Activated naive CD8-positive, alpha-beta T cell (primary cell): Measurements from ENCODE around the gene ENDOG.
"Not testable (repeated sequence)": the region's sequence is repeated elsewhere in the genome, so short reads cannot be mapped to it uniquely, and the experiment has no call there.

Experiments
- H3K27ac Mint-ChIP-seq: one replicate; pipeline ENCODE4 v1.8.0; 2021; ENCODE audit warnings: mixed read lengths
- H3K27me3 Mint-ChIP-seq: one replicate; pipeline ENCODE4 v1.8.0; 2021; ENCODE audit warnings: mixed read lengths
- H3K36me3 Mint-ChIP-seq: one replicate; pipeline ENCODE4 v1.8.0; 2021; ENCODE audit warnings: mixed read lengths
- H3K4me1 Mint-ChIP-seq: one replicate; pipeline ENCODE4 v1.8.0; 2021; ENCODE audit warnings: low read depth, mixed read lengths
- H3K4me3 Mint-ChIP-seq: one replicate; pipeline ENCODE4 v1.8.0; 2021; ENCODE audit warnings: mild to moderate bottlenecking, mixed read lengths
- H3K9me3 Mint-ChIP-seq: one replicate; pipeline ENCODE4 v1.8.0; 2021; ENCODE audit warnings: low read depth, mixed read lengths

Gene ENDOG

DNA sequence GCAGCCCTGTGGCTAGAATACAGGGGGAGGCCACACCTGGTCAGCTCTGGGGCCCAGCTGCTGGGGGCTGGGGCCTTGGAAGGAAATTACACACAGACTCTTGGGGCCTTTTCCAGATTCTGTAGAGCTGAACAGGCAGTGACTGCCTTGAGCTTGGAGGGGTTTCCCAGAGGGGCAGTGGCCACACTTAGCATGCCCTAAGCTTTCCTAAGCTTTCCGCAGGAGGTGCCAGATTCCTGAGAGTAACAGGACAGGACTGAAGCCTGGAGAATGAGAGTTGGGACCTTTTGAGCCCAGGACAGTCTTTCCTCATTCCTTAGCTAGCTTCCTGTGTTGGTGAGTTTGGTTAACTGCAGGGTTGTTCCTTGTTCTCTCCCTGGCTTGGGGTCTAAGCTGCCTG lies 29.9 kb upstream of the ENDOG start:
- Mint-ChIP-seq H3K9me3 (no peaks in the 10 kb centered on the region), H3K27me3 (no peaks in the 10 kb centered on the region), H3K27ac (no peak overlapping the region), H3K4me1 (peaks cover 22% of the 10 kb centered on the region), H3K4me3 (peak overlapping the region; percentile 93), H3K36me3 (no peaks in the 10 kb centered on the region)

DNA sequence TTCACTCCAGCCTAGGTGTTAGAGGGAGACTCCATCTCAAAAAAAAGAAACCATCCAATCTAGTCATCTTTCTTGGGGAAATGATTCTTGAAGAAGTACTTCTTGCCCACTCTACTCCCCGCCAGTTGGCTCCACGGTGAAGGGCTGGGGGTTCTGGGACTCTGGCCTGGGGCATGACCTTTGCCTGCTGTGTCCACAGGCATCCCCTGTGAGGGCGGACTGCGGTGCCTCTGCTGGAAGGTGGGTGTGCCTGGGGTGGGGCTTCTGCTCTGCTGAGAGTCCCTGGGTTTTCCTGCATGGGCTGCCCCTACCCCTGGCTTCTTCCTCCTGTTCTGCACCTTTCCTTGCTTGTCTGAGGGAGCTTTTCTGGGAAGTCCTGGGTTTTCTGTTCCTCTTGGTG lies 27.8 kb upstream of the ENDOG start:
- Mint-ChIP-seq H3K36me3 (no peaks in the 10 kb centered on the region), H3K27me3 (no peaks in the 10 kb centered on the region), H3K27ac (no peak overlapping the region), H3K4me1 (peaks cover 22% of the 10 kb centered on the region), H3K4me3 (no peak overlapping the region), H3K9me3 (no peaks in the 10 kb centered on the region)

DNA sequence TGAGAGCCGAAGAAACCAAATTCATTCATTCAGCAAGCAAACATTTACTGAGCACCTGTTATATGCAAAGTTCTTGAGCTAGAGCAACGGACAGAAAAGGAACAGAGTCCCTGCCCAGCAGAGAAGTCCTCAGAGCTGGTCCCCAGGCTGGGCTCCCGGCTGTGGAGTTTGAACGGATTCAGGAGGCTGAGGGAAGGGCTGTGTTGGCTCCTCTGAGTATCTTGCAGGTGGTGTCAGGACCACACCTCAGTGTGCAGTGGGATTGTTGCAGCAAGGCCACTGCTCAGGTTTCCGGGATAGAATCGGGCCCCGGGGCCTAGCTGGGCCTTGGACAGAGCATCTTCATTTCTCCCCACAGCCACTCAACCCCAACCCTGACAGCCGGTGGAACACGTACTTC lies 26.2 kb upstream of the ENDOG start:
- Mint-ChIP-seq H3K4me1 (peaks cover 19% of the 10 kb centered on the region), H3K36me3 (no peaks in the 10 kb centered on the region), H3K27me3 (no peaks in the 10 kb centered on the region), H3K4me3 (no peak overlapping the region), H3K9me3 (no peaks in the 10 kb centered on the region), H3K27ac (no peak overlapping the region)

DNA sequence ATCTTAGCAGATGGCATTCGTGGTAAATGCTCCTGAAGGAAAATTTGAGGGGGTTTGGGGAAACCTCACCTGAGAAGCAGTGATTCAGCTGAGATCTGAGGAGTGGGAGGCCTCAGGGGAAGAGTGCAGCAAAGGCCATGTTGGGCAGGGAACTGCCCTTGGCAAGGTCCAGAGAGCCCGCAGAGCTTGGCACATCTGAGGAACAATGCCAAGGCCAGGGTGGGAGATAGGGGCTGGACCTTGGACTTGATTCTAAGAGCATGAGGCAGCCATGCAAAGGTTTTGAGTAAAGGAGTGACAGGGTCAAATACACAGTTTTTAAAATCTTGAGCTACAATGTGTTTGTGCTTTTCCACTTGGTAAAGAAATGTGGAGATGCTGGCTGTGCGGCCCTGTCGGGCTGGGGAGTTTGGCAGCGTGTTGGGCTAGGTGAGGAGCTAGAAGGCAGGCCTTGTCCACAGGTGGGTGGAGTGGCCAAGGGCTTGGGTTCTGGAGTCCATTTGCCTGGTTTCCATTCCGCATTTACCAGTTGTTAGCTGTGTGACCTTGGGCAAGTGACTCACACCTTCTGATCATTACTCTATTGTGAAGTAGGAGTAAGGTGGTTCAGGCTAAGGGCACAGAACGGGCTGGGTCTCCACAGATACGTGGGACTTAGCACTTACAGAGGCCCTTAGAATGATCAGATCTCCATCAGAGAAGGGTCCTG lies 25.2 kb upstream of the ENDOG start:
- Mint-ChIP-seq H3K27ac (peak overlapping the region; percentile 50), H3K4me1 (peaks cover 16% of the 10 kb centered on the region), H3K27me3 (no peaks in the 10 kb centered on the region), H3K36me3 (peaks cover 1% of the 10 kb centered on the region), H3K4me3 (no peak overlapping the region), H3K9me3 (no peaks in the 10 kb centered on the region)

DNA sequence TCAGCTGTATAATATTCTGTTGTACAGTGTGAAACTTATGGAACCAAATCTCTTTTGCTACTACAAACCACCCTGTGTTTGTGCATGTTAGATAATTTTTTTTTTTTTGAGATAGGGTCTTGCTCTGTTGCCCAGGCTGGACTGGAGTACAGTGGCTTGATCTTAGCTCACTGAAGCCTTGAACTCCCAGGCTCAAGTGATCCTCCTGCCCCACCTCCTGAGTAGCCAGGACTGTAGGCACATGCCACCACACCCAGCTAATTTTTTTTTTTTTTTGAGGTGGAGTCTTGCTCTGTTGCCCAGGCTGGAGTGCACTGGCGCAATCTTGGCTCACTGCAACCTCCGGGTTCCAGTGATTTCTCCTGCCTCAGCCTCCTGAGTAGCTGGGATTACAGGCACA lies 23.3 kb upstream of the ENDOG start:
- H3K4me1 Mint-ChIP-seq, H3K4me3 Mint-ChIP-seq, H3K27ac Mint-ChIP-seq, H3K36me3 Mint-ChIP-seq, H3K9me3 Mint-ChIP-seq, H3K27me3 Mint-ChIP-seq: not testable (repeated sequence)

DNA sequence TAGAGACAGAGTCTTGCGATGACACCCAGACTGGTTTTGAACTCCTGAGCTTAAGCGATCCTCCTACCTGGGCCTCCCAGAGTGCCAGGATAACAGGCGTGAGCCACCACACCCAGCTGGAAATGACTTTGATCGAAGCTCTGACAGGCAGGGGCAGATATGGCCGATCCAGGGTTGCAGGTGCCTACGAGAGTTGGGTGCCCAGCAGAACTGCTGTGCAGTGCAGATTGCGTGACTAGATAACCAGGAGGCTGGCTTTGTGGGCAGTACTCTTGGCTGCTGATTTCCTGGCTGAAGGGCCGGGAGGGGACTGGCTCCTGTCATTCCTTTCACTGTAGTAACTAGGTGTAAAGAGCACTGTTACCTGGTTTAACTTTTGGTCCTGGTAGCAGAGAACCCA lies 19.4 kb upstream of the ENDOG start:
- Mint-ChIP-seq H3K36me3 (peaks cover 5% of the 10 kb centered on the region), H3K4me3 (no peak overlapping the region), H3K4me1 (no peaks in the 10 kb centered on the region), H3K27me3 (no peaks in the 10 kb centered on the region), H3K9me3 (no peaks in the 10 kb centered on the region), H3K27ac (no peak overlapping the region)

DNA sequence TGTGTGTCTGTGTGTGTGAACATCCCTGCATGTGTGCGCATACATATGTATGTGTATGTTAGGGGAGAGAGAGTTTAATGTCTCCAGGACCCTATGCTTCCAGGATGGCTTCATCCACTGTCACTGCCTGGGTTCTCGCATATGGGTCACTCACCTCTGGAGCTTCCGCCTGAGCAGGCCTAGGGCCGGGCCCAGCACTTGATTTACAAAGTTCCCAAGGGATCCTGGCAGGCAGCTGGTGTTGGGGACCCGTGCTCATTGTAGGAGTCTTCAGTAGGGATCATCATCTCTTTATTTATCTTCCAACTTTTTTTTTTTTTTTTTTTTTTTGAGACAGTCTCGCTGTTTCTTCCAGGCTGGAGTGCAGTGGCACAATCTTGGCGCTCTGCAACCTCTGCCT lies 18.2 kb upstream of the ENDOG start:
- no peak overlapping the region for H3K4me3 Mint-ChIP-seq
- peaks cover 5% of the 10 kb centered on the region for H3K36me3 Mint-ChIP-seq
- no peaks in the 10 kb centered on the region for H3K27me3 Mint-ChIP-seq
- no peak overlapping the region for H3K27ac Mint-ChIP-seq
- H3K4me1 Mint-ChIP-seq, result no peaks in the 10 kb centered on the region
- no peaks in the 10 kb centered on the region for H3K9me3 Mint-ChIP-seq

DNA sequence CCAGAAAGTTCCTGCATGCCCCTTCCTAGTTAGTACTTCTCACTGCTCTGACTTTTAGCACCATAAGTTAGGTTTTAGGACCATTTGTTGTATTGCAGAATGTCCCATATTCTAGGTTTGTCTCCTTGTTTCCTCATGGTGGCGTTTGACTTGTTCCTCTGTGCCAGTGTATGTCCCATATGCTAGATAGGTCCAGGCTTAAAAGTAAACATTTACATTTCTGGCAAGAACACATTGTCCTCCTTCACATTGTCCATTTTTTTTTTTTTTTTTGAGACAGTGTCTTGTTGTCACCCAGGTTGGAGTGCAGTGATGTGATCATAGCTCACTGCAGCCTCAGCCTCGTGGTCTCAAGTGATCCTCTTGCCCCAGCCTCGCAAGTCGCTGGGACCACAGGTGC lies 15.8 kb upstream of the ENDOG start:
- peaks cover 5% of the 10 kb centered on the region for H3K36me3 Mint-ChIP-seq
- no peak overlapping the region for H3K4me3 Mint-ChIP-seq
- H3K27ac Mint-ChIP-seq, result no peak overlapping the region
- H3K9me3 Mint-ChIP-seq, result no peaks in the 10 kb centered on the region
- no peaks in the 10 kb centered on the region for H3K4me1 Mint-ChIP-seq
- H3K27me3 Mint-ChIP-seq, result no peaks in the 10 kb centered on the region

DNA sequence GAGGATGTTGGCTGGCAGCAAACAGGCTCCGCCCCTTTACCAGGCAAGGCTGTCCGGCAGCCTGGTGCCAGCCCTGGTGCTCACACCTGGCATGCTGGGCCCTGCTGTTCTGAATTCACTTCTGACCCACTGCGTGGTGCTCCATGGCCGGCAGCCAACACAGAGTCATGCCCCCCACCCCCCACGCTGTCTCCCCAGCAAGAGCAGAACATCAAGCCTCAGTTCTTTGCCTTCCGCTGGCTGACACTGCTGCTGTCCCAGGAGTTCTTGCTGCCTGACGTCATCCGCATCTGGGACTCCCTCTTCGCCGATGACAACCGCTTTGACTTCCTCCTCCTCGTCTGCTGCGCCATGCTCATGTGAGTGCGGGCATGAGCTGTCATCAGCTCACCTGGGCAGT lies 12.6 kb upstream of the ENDOG start:
- Mint-ChIP-seq H3K9me3 (no peaks in the 10 kb centered on the region), H3K4me3 (no peak overlapping the region), H3K4me1 (no peaks in the 10 kb centered on the region), H3K36me3 (peaks cover 2% of the 10 kb centered on the region), H3K27me3 (no peaks in the 10 kb centered on the region), H3K27ac (no peak overlapping the region)

DNA sequence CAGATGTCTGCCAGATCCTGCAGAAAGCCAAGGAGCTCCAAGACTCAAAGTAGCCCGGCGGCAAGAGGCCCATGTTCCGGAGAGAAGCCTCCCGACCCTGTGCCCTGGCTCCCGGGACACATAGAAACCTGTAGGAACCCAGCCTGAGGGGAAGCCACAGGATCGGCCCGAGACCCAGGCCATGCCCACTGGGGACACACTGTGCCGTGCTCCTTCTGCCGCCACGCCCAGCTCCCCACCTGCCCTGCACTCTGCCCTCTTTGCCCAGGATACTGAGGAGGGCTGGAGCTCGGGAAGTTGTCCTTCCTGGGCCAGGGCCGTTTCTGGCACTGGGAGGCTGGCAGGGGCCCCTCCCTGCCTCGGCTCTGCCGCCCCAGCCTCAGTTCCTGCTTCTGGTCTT lies 10.5 kb upstream of the ENDOG start:
- H3K27me3 Mint-ChIP-seq, result no peaks in the 10 kb centered on the region
- peaks cover 2% of the 10 kb centered on the region for H3K36me3 Mint-ChIP-seq
- H3K27ac Mint-ChIP-seq, result no peak overlapping the region

DNA sequence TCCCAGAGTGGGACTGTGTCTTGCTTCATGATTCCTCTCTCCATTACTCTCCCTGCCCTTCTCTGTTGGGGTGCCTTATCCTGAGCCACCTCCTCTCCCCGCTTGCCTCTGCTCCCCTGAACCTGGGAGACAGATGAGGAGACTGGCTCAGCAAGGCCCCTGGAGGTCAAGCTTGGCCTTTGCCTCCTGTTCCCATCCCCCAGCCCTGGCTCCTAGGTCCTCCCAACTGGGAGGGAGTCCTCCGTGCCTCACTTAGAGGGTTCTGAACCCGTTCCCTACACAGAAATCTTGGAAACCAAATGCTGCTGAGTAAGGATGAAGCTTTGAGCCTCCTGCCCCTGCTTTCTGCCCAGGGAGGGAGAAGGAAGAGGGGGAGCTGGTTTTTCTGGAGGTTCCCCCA lies 9.8 kb upstream of the ENDOG start:
- H3K27ac Mint-ChIP-seq, result no peak overlapping the region
- H3K27me3 Mint-ChIP-seq, result no peaks in the 10 kb centered on the region
- no peak overlapping the region for H3K4me3 Mint-ChIP-seq
- H3K4me1 Mint-ChIP-seq, result no peaks in the 10 kb centered on the region
- peaks cover 2% of the 10 kb centered on the region for H3K36me3 Mint-ChIP-seq
- no peaks in the 10 kb centered on the region for H3K9me3 Mint-ChIP-seq

More for the DNA sequence above, 10.5 kb upstream of the ENDOG start:
- Mint-ChIP-seq H3K9me3 (no peaks in the 10 kb centered on the region), H3K4me3 (no peak overlapping the region), H3K4me1 (no peaks in the 10 kb centered on the region)

DNA sequence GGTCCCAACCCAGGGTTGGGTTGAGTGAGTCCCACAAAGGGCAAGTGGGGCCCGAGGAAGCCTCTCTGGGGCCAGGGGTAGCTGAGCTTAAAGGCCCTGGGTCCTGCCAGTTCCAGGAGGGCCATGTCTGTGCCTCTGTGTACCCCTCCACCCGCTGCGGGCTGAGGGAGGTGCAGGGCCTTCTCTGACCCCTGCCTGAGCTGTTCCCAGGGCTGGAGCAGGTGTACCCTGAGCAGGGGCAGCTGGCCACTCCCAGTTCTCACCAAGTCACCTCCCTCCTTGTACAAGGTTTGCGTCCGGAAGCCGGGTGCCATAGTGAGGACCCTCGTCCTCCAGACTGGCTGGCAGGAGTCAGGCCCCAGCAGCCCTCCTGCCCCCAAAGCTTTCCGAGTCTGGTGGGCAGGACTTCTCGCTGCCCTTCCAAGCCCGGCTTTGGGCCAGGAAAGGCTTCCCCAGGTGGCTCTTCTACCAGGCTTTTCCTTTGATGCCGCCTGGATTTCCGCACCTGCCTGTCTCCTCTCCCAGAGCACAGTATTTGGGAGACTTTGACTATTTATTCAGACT lies 9.2 kb upstream of the ENDOG start:
- no peak overlapping the region for H3K27ac Mint-ChIP-seq
- H3K4me3 Mint-ChIP-seq, result no peak overlapping the region
- H3K4me1 Mint-ChIP-seq, result no peaks in the 10 kb centered on the region
- H3K9me3 Mint-ChIP-seq, result no peaks in the 10 kb centered on the region
- H3K36me3 Mint-ChIP-seq, result peaks cover 2% of the 10 kb centered on the region
- no peaks in the 10 kb centered on the region for H3K27me3 Mint-ChIP-seq

DNA sequence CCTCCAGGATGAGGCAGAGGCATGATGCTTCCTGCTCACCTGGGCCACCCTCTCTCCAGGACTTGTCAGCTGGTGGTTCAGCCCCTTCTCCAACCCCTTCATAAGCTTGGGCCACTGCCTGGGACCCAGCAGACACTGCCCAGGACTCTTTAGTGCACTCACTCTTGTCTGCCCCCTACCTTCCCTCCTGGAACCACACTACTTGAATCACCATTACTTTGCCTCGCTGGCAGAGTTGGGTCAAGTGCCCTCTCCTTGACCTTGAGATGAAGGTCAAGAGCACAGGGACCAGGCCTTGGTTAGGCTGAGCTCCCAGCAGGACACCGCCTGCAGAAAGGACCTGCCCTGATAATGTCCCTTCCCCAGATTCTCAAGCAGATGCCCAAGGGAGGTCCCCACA lies 8.5 kb upstream of the ENDOG start:
- H3K4me1 Mint-ChIP-seq, result no peaks in the 10 kb centered on the region
- peaks cover 2% of the 10 kb centered on the region for H3K36me3 Mint-ChIP-seq
- no peaks in the 10 kb centered on the region for H3K27me3 Mint-ChIP-seq
- no peaks in the 10 kb centered on the region for H3K9me3 Mint-ChIP-seq
- H3K27ac Mint-ChIP-seq, result peak overlapping the region; percentile 8
- H3K4me3 Mint-ChIP-seq, result no peak overlapping the region

DNA sequence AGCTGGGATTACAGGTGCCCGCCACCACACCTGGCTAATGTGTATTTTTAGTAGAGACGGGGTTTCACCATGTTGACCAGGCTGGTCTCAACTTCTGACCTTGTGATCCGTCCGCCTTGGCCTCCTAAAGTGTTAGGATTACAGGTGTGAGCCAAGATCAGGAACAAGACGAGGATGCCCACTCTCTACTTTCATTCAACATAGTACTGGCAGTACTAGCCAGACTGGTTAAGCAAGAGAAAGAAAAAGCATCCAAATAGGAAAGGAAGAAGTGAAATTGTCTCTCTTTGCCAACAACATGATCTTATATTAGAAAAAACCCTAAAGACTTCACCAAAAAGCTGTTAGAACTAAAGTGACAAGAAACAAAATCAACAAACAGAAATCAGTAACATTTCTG lies 7.4 kb upstream of the ENDOG start:
- Mint-ChIP-seq H3K27me3 (no peaks in the 10 kb centered on the region), H3K4me1 (no peaks in the 10 kb centered on the region), H3K4me3 (no peak overlapping the region), H3K9me3 (no peaks in the 10 kb centered on the region), H3K27ac (no peak overlapping the region), H3K36me3 (peaks cover 2% of the 10 kb centered on the region)

DNA sequence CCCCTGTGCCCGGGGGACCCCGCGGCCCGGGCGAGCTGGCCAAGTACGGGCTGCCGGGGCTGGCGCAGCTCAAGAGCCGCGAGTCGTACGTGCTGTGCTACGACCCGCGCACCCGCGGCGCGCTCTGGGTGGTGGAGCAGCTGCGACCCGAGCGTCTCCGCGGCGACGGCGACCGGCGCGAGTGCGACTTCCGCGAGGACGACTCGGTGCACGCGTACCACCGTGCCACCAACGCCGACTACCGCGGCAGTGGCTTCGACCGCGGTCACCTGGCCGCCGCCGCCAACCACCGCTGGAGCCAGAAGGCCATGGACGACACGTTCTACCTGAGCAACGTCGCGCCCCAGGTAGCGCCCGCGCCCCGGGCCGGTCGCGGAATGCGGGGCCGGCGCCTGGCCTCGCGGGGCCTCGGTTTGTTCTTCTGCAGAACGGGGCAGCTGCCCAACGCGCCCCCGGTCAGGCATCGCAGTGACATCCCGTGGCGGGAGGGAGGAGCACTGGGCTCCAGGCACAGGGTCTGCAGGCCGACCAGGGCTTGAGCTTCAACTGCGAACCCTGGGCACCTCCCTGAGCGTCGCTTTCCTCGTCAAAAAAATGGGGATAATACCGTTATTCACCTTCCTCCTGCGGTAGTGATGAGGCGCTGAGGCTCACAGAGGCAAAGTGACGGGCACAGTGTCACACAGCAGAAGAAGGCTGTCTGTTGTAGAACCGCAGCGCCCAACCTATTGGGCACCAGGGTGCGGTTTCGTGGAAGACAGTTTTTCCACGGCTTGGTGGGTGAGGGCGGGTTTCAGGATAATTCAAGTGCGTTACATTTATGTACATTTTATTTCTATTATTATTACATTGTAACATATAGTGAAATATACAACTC lies 777 bp downstream of the ENDOG start:
- Mint-ChIP-seq H3K9me3 (no peaks in the 10 kb centered on the region), H3K4me1 (peaks cover 17% of the 10 kb centered on the region), H3K27me3 (no peaks in the 10 kb centered on the region), H3K4me3 (peak overlapping the region; percentile 89), H3K27ac (peak overlapping the region; percentile 81), H3K36me3 (no peaks in the 10 kb centered on the region)
